HG02973 (cell line): ENCODE measurements around the gene CELF2.

Source experiments
- ATAC-seq: cut with Tn5 transposase; IDR thresholded peaks from one replicate; pipeline ENCODE4 v1.9.1; 2021; ENCODE audit warnings: moderate library complexity; ENCODE audit not compliant: unreplicated experiment

The CELF2 gene

DNA sequence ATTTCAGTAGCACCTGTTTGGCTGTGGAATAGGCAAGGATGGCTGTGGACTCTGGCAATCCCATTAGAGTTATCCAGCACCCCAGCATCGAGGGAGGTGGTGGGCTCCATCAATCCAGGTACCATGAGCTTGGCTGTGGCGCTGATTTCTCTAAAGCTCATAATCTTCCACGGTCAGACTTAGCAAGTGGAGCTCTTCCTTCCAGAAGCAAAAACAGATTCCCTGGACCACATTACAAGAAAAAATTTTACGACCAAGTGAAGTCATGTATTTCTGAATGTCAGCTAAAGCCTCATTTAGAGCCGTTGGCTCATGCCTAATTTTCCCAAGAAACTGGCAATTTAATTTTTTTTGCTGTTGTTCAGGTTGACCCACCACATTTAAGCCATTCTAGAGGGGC is 135.1 kb downstream of the CELF2 start:
- ATAC-seq: no peak

DNA sequence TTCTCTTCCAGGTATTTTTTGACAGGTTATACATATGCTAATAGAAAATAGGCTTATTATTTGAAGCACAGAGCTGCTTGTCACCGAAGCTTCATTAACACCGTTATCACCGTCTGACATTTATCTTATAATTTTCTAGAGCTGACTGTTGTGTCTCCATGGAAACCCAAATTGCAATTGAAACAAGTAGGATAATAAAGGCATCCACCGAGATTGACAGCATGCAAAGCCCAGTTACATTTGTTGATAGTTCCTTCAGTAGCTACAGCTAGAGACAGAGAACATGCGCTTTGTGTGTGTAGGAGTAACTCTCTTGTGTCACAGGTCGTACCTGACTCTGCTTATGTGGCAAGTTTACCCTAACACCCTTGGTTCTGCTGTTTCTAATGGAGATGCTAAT is 135.6 kb downstream of the CELF2 start:
- no peak for ATAC-seq

DNA sequence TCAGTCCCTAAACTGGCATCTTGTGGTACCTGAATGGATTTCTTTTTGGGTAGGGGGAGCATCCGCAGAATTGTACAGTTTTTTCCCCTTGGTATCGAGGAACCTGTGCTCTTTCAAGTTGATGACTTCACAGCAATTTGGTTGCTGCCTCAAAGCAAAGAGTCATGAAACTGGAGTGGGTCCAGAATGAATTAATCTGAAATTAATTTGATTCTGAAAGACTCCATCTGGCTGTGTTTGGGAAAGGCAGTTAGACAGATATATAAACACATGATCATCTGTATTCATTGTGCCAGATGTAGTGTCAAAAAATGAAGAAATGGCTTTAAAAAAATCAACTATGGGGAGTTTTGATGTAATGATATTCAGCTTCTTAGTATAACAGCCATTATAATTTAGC is 136.1 kb downstream of the CELF2 start:
- no peak for ATAC-seq

DNA sequence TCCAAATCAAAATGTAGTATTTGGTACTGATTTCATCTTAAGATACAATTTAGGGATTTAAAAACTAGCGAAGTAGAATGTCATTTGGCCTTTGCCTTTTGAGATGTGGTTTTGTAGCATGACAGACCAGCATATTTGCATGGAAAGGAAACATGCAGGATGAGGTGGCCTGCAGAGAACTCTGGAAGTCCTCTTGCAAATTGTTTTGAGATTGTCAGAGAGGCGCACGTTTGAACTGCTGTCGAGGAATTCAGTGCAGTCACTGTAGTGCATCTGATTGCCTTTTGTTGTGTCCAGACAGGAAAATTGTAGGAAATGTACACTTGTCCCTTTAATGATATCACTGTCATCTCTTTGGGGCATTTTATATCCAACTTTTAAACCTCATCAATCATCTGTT is 136.7 kb downstream of the CELF2 start:
- no peak for ATAC-seq

DNA sequence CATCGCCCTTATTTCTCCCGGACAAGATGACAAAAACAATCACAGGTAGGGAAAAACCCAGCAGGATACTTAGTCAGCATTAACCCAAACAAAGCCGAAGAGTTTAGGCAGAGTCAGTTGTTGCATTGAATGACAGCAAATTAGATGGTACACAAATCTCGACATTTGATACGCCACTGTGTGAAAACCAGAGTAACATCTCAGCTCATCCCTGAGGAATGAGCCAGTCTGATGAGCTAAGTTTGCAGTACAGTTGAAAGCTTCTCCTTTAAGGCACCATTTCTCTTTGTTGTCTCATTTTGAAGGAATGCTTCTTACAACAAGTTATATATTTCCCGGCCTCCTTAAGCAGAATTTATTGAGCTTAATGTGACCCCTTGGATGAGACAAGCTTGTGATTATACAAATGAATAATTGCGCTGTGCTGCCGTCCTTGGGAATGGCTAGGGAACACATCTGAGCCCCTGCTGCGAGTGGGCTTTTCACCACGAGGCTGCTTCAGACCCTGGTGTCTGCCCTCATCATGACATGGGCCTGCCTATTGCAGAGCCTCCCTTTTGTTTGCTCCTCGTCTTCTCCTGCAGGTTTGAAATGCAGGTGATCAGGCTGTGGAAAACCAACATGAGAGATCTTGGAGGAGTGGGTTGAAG is 137.3 kb downstream of the CELF2 start:
- no peak for ATAC-seq

DNA sequence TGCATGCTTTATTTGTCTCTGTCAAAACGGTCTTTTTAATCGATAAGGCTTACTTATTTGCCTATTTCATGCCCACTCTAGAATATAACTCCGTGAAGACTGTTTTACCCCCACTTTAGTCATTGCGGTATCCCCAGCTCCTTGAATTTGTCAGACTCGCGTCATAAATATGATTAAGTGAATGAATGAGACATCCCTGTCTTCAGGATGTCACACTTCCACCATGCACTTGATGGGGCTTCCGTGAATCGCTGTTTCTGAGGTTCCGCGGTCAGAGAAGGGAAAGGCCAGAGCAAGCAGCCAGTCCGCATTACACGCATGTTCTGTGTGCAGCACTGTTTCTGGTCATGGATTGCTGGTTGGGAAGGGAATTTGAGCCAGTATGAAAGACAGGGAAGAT is 138.8 kb downstream of the CELF2 start:
- ATAC-seq: no peak

DNA sequence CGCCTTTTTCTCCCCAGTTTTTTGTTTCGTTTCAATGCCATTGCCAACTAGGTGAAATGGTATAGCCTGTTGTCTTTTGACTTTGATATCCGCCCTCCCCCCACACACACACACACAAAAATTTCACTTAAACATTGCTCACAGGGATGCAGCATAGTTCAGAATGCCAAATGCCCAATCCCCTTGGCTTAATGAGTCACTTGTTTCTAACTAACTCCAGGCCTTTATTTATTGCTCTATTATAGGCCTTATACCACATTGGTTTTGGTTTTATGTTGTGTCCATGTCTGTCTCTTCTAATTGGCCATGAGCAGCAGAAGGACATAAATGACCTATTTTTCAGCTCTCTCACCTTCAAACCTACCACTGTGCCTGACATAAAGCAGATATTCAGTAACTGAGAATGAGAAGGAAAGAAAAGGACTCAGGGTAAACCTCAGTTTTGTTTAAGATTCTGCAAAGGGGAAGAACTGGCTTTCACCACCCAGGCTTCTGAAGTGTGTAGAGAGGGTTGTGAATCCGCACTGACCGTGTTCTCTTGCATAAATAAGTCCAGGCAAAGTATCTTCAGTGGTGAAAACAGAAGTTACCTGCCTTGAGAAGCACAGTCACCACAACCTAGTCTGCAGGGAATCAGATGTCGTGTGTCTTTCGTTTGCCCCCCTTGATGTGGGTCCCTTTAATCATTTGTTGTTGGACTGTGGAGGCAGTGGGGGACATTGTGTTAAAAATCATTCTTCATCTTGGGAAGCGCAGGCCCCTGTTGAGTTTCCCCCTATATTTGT is 139.8 kb downstream of the CELF2 start:
- no peak for ATAC-seq

DNA sequence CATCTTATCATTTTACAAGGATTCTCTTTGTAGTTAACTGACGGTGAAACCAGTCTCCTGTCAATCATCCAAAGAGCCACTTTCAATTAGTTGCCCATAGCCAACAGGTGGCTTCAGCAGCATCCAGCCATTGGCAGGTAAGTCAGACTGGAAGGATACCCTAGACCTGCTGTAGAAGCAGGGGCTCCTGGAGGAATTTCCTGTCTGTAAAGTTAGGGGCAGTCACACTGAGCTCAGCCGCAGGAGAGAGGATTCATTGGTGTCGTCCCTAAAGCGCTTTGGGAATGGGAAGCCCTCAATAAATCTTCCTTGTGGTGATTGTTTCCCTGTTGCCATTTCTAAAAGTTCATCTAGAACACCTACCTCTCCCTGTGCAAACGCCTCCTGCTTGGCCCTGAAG is 140.4 kb downstream of the CELF2 start:
- ATAC-seq: no peak

DNA sequence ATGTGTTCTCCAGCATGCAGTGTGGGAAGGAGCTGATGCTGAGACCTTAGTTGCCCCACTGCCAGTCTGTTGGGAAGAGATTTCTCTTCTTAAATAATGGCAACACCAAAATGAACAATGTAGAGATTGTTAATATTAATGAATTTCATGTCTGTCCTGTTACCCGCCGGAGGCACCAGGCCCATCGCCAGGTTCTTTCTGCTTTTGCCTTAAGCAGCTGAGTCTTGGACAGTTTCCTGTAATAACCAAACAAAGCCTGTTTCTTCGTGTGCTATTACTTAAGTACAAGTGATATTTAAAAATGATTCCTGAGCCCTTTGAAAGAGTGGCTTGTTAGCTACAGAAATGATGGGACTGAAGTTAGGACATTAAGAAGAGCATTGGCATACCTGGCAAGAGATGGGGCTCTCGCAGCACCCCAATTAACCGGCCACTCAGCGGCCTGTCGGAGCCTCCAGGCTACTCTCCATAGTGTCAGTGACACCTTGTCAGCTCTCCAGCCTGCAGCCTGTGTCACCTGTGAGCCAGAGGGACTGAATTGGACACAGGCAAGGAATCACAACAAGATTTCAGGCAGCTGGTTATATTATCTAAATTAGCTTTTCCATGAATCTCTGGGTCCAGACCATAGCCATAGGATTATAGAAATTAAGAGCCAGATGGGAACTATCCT is 142.0 kb downstream of the CELF2 start:
- no peak for ATAC-seq

DNA sequence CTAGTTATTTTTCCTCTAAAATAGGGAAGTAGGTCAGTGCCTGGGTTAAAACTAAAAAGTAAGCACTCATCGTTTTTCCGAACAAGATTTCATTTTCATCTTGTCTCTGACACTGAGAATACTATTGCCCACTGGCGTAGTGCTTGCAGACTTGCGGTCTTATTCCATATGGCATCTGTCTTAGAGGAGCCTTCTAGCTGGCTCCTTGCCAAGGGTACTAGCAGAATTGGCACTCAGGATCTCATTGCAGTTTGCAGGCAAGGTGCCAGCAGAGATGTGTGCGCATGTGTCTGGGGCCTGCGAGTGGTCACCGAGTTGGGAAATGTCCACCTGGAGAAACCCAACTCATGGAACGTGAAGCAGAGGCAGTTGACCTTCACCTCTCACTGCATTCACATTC is 143.4 kb downstream of the CELF2 start:
- ATAC-seq: no peak

DNA sequence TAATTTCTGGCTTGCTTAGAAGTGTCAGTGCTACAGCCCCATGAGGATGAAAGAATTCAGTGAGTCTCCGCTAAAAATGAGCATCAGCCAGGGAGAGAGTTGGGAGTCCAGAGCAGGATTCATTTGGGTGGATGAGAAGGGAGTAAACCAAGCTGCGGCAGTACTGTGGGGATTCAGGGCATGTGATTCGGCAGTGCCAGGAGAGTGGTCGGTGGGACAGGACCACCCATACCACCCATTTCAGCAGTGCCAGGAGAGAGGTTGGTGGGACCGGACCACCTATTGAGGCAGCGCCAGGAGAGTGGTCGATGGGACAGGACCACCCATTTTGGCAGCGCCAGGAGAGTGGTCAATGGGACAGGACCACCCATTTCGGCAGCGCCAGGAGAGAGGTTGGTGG is 144.2 kb downstream of the CELF2 start:
- no peak for ATAC-seq

DNA sequence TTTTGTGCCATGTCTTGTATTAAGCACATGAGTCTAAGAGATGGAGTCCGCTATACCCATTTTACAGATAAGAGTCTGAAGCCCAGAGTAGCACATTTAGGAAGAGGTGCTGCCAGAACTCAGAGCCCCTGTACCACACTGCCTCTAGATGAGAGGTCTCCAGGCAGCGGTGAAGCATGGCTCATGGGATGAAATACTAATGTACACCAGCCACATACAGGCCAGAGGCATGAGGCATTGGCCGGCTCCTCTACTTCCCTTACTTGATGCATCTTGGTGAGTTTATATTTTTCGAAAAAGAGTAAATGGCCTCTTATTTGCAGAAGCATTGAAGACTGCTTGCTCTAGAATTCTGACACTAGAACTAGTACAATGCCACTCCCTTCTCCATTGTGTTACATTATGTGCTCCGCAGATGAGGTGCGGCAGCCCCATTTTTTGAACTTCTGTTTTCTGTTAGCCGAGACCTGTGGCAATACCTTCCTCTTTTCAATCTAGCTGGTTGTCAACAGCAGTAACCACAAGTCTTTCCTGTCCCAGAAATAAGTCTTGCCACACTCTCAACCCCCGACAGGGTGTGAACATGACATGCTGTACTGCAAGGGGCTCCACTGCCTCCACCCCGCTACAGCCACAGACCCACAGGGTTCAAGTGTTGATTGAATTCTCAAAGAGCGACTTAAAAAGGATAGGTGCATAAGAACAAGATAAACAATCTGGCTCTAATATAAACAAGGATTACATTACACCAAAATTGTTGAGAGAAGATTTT is 145.3 kb downstream of the CELF2 start:
- ATAC-seq: peak; percentile 54

DNA sequence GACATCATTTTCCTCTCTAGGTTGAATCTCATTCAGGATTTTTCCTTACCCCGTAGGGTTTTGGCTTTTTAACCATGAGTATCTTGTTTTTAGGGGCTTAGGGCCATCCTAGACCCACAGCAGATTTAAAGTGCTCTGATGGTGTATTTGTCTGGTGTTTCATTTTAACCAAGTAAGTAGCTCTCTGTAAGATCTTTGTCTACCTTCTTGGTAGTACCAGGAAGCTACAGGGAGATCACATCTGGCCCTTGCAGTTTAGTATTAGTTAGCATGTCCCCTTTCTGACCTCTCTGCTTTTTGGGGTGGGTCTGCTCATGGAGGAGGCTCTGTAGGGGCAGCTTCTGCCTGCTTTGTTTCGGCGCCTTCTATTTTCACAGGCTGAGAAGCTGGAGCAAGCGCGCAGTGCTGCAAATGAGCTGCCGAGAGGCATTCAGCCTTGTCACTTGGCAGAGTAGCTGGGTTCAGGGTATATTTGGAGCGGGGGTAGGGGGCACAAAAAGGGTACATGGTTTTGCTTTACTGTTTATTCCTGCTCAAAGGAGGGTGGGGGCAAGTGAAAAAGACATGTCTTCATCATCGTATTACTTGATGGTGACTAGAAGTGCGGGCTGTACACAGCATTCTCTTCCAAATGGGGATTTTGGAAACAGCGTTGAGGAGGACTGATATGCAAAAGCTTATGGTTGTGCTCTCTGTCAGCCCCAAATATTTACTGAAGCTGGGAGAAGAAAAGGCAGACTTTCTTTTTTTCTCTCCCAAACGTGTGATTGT is 146.3 kb downstream of the CELF2 start:
- no peak for ATAC-seq

DNA sequence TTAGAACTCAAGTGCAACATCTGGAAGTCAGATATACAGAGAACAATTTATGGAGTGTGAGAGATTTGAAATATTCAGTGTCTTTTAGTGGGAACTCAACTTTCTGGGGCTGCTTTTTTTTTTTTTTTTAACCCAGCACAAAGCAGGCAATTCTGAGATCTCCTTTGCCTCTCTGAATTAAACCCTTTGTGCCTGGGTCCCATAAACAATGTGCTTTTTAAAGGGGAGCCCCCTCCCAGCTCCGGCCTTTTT is 146.8 kb downstream of the CELF2 start:
- ATAC-seq: no peak

DNA sequence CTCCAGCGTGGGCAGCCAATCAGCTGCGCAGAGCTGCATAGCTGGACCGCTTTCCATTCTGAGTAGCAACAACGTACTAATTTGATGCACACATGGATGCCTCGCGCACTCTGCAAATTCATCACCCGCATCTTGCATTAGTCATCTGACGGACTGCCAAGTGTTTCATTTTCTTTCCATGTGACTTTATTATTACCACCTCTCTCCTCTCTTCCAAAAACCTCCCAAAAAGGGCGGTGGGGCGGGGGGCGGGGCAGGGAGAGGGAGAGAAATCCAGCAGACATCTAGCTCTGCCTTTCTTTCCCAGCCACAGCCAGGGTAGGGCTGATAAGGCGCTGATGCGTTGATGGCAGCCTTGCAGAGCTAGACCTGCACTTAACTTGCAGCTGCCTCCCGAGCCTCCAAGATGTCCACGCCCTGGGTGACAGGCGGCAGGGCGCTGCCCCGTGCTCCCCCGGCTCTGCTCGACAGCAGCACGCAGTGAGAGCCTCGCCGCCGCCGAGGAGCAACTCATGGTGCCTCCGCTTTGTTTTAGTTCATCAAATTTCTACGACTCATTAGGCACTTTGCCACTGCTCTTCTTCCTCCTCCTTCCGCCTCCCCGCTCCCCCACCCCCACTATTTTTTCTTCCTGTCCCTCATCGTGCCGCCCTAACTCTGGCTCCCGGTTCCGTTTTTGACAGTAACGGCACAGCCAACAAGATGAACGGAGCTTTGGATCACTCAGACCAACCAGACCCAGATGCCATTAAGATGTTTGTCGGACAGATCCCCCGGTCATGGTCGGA is 147.3 kb downstream of the CELF2 start:
- ATAC-seq: no peak

DNA sequence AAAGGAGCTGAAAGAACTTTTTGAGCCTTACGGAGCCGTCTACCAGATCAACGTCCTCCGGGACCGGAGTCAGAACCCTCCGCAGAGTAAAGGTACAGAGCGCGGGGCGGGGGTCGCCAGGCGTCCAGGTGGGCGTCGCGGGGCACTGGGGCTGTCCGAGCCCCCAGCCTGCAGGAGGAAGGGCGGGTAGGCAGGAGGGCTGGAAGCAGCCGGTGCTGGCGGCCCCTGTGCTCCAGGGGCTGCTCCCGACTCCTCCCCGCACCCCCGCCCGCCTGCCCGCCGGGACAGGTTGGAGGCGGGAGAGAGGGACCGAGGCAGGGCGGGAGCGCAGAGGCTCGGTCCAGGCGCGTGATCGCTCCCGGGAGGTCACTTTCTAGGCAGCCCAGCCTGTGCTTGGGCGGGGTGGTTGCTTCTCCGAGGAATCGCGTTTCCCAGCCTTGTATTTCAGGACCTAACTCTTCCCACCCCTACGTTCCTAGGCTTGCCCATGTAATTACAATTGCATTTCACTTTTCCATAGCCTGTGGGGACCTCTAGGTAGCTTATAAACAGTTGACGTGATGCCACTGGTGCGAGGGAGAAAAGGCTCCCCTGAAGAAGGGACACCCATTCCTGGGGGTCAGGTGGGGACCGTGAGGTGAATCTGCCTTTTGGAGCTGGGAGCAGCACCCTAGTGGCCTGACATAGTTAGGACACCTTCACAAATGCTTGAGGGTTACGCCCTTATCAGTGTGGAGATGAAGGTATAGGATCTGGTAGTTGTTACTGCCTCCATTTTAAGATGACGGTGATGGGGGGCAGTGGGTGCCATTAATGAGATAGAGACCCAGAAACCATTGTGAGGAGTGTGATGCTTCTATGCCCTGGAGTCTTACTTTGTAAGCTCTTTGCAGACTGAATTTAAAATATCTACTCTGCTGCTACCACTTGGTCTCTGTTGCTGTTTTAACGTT is 148.2 kb downstream of the CELF2 start:
- ATAC-seq: peak; percentile 67

DNA sequence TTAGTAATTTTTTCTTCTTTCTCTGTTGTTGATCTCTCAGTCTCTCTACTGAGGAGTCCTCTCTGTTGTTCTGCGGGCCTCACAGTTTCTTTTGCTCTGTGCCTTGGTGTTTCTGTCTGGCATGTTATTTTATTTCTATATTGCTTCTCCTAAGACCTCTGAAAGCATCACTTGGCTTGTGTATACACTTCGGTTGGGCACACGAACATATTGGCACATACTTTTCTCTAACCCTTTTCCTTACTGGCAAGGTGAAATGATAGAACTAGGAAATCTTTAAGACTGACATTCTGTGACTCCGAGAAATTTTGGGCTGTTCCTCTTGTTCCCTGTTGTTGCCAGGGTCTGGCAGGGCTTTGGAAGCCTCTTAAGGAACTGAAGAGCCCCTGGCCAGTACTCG is 148.9 kb downstream of the CELF2 start:
- ATAC-seq: no peak

DNA sequence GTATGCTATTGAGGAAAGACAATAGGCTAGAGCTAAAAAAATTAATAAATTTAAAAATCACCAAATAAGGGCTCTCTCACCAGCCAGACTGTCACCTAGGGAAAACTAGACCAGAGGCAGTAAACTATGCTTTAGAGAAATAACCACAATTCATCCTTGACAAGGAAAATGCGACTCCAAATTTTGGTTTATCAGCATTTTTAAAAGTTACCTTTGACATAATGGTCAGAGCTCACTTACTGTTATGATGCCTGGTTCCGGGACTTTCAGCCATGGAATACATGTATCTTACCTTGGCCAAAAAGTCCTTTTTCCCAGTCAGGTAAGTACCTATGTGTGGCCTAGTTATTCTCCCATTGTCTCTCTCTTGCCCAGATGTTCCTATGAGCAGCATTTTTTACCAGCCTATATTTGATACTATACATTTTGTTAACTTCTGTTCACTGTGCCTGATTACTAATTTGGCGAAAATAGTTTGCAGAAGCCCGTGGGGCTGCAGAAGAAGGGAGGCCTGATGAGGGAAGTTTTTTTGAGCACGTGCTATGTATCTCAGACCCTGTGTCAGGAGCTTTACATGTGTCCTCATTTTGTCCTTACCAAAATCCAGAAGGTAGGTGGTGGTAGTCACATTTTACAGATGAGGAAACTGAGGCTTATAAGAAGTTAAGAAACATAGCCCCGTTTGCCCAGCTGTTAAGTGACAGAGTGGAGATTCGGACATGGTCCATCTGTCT is 149.7 kb downstream of the CELF2 start:
- ATAC-seq: no peak
